Measurements from ENCODE around the gene ATP9A.
A peak's percentile ranks its signal among the peaks of the same experiment; 100 is the strongest.

Gene ATP9A

DNA sequence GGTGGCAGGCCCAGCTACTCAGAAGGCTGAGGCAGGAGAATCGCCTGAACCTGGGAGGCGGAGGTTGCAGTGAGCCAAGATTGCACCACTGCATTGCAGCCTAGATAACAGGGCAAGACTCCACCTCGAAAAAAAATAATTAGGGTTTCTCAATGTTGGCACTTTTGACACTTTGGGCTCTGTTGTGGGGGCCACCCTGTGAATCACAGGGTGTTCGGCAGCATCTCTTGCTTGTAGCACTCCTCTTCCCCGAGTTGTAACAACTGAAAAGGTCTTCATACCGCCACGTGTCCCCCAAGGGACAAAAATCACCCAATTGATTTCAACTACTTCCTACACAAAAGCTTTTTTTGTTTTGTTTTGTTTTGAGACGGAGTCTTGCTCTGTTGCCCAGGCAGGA is 172.4 kb downstream of the ATP9A start:
- no peak for DNase-seq

DNA sequence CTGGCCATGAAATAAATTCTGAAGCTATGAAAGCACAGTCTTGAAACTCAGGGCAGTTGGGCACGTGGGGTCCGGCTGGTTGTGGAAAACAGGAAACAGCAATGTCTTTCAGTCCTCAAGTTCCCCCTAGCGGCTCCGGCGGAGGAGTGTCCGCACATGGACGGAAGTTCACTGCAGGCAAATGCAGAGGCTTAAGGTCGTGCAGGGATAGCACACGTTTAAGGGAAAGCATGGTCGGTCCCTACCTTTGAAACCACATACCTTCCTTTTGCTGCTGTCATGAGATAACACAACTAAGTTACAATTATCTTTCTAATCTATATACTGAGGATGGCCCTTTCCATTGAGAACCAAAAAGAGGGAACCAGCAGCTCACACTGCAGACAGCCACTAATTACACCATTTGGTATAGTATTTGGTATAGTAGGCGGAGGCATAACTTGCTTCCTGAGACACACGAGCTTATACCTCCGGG is 173.1 kb downstream of the ATP9A start:
- DNase-seq, result peak; percentile 78 to 83

DNA sequence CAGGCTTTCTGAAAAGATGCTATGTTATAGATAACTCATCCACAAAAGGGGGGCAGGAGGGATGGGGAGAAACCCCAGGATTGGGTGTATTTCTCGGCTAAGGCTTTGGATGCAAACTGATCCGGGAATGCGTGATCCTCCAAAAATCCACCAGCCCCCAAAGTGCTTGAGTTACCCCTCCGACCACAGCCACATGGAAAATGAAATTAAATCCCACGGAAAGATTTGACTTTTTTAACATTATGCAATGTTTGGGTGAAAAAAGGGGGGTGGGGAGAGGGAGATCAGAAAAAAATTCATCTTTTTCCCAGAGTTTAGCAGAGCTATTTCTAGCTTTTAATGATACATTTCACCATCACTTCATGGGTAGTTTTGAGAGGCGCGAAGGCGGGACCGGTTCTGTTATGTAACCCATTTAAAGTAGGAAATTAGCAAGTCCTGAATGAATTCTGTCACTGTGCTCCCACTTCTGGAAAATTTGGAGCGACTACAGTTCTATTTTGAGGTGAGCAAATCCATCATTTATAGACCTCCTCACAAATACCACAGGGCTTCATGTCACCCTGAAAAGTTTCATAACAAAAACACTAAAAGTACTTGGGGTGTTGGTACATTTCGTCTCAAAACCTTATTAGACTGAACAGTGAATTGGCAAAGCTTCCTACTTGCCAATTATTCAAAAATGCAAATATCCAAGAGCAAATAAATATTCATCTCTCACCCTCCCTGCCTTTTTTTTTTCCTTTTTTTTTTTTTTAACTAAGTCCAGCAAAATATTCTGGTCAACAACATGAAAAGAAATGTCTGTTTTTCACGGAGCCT is 173.7 kb downstream of the ATP9A start:
- DNase-seq, result no peak

GRCh38 chr20:51593584-51593983 is 174.6 kb downstream of the ATP9A start:
- no peak for DNase-seq

DNA sequence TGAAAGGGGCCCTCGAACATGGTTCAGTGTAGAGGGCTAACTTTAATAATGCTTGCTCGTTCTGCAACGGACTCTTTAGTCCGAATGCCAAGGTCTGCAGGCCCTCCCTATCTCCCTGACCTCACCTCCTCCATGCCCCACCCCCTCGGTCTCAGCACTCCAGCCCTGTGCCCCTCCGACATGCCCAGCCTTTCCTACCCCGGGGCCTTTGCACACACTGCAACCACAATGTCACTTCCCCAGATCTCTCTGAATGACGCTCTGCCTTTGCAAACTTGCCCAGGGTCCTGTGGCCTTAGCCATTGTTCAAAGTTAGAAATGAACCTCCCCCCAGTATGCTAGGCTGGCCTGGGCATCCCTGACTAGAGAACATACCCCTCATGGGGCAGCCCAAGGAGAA is 175.6 kb downstream of the ATP9A start:
- no peak for DNase-seq

DNA sequence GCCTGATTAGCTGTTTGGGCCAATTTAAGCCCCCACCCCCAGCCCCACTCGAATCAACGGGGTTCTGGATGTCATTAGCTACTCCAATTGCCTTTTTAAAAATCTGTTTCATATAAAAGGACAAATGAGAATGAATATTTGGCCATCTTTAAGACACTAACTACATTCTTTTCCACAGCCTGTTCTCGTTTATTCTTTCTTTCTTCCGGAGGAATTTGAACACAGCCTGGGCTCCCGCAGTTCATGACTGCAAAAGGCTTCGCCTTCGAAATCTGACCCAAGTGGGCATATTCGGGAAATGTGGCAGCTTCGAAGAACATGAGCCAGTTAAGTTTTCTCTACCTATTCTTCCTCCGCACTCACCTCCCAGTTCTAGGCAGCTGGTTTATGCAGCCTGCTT is 176.3 kb downstream of the ATP9A start:
- DNase-seq, result no peak

DNA sequence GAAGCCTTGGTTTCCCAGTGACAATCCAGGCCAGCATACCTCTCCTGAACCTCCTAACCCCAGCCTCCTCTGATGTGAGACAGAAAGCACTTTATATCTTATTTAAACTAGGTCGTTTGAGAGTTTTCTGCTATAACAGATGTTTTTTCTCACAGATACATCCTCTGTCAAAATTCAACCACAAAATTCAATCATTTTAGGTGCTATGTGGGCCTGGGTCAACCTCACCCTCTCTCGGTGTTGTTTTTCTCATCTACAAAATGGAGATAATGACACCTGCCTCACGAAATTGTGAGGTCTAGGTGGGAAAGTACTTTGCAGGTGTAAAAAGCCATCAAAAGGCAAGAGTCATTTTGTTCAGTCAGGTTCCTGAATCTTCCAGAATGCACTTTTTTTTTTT is 179.4 kb downstream of the ATP9A start:
- no peak for DNase-seq

DNA sequence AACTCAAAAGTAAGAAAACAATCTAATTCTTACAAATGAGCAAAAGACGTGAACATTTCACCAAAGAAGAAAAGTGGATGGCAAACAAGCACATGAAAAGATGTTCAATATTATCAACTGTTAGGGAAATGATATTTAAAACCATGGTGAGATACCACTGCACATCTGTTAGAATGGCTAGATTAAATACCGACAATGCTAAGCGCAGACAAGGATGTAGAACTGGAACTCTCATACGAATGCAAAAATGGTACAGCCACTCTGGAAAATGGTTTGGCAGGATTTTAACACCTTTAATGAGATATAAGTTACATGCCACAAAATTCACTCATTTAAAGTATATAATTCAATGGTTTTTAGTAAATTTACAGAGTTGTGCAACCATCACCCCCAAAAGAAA is 181.0 kb downstream of the ATP9A start:
- no peak for DNase-seq

GRCh38 chr20:51586005-51586440 is 182.2 kb downstream of the ATP9A start:
- DNase-seq, result no peak

DNA sequence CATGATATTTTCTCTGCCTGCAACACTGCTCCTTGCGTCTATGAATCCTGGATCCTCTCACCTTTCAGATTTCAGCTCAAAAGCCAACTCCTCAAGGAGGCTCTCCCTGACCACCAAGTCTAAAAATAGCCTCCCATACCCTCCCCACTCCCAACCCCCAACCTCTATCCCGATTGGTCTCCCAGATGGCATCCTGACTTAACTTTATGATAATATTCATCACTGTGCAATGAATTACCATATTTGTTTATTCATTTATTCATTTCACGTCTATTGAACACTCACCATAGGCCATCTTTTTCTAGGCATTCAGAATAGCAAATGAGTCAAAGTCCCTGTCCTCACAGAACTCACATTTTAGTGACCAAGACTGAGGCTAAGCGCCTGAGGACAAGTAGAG is 183.0 kb downstream of the ATP9A start:
- no peak for DNase-seq

- no peak for DNase-seq
Measured at GRCh38 chr20:51584737-51585136, 183.5 kb downstream of the ATP9A start.

DNA sequence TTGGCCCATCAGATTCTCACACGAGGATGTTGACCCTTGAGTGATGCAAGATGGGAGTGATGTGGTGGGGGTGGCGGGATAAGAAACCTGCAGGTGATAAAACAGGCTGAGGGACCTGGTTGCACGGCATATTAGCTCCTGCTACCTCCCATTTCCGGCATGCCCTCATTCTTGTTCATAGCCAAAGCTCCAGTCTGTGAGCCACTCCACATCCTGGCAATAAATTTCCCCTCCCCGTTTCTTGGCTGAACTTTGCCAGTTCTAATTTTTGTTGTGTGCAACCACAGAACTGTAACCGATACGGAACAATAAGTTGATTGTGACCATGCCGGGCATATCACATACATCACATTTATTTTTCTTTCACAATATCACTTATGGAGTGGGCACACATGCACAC is 184.1 kb downstream of the ATP9A start:
- no peak for DNase-seq

- DNase-seq, result no peak
Measured at GRCh38 chr20:51583499-51583898, 184.7 kb downstream of the ATP9A start.

- no peak for DNase-seq
Measured at GRCh38 chr20:51583073-51583472, 185.1 kb downstream of the ATP9A start.

DNA sequence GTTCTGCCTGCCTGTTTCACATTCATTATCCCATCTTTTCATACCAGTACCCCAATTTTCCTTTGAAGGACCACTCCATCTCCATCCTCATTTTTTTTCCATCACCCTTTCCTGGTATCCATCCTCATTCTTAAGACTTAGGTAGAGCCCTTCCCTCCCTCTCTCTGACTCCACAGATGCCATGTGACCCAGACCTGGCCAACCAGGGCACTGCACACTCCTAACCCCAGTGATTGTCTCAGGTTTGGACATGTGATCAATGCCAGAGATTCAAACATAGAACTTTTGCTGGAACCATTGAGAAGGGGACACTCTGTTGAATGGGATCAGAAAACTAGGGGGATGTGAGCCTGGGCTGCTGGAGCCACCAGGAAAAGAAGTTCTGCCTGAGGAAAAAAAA is 186.6 kb downstream of the ATP9A start:
- DNase-seq, result no peak

DNA sequence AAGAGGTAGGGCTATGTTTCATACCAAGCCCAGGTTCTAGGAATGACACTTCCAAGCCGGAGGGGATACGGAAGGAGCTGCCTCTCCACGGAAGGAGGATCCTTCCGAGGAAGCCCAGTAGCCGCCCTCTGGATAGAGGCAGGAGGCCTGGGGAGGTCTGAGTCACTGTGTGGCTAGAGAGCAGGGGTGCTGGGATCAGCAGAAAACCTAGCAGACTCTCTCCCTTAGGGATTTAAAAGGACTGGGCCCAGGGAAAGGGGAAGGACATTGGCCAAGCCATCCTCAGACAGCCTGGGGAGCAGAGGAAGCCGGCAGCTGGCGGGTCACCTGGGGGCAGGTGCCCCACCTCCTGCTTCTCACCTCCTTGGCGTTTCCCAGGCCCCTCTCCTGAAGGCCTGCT is 189.1 kb downstream of the ATP9A start:
- DNase-seq, result no peak

DNA sequence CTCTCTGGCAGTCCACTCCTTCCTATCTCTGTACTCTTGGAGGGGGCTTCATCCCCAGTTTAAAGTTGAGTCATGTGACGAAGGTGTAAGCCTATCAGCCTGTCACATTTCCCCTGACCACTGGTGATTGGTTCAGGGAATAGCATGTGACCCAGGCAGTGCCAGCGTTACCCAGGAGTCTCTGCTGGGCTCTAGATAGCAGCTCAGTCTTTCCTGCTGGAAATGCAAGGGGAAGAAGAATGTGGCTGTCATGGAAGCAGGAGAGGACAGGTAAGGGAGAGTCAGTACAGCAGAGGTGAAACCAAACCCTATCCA is 190.1 kb downstream of the ATP9A start:
- no peak for DNase-seq

GRCh38 chr20:51577432-51578144 is 190.6 kb downstream of the ATP9A start:
- DNase-seq, result no peak

- no peak for DNase-seq
Measured at GRCh38 chr20:51575486-51575885, 192.7 kb downstream of the ATP9A start.

- DNase-seq, result no peak
Measured at GRCh38 chr20:51574248-51575033, 193.7 kb downstream of the ATP9A start.

DNA sequence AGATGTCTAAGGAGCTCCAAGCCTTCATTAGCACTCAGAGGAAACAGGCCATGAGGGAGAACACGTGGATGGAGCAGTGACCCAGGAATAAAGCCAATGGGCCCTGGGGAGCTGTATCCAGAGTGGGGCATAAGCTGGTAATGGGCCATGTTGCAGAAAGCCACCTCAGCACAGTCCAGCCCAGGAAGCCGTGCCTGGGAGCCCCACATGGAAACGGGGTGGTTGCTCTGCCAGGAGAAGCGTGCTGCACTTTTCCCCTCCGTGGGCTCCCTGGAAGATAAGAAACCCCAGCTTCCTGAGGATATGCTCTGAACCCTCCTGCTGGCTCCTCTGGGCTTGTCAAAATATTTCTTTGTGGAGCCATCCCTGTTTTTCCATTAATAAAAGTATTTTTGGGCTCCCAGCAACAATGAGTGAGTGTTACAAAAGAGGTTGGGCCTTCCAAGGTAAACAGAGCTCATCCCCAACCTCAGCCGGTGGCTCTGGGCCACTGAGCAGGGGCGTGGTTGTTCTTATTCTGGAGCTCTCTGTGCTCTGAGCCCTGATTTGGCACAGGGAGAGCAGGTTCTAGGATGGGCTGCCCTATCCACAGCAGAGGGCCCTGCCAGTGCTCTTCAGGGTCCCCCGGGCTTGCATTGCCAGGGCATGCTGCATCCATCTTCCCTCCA is 194.5 kb downstream of the ATP9A start:
- DNase-seq, result no peak

- no peak for DNase-seq
Measured at GRCh38 chr20:51571460-51571794, 196.8 kb downstream of the ATP9A start.

GRCh38 chr20:51570739-51571459 is 197.3 kb downstream of the ATP9A start:
- DNase-seq, result no peak
